HuH-7 (cell line): ENCODE results near the gene DNM2.
"Not testable (repeated sequence)": the region's sequence is repeated elsewhere in the genome, so short reads cannot be mapped to it uniquely, and the experiment has no call there.

ENCODE experiments used
- DNase-seq: peaks from one replicate; pipeline ENCODE4 v3.0.0; 2011; ENCODE audit warnings: low spot score

Gene DNM2

GRCh38 chr19:10838377-10838776 is 120.5 kb downstream of the DNM2 start:
- no peak for DNase-seq

GRCh38 chr19:10839114-10840050 is 121.5 kb downstream of the DNM2 start:
- DNase-seq: no peak

- DNase-seq: no peak
Observed at GRCh38 chr19:10842788-10843187, 124.9 kb downstream of the DNM2 start.

- DNase-seq: no peak
Observed at GRCh38 chr19:10846500-10847202, 128.8 kb downstream of the DNM2 start.

- no peak for DNase-seq
Observed at GRCh38 chr19:10848230-10848856, 130.5 kb downstream of the DNM2 start, which contains the start of gene C19orf38. Gene C19orf38 (plus strand): TSS chr19:10848415. CDS start chr19:10848509, 94 bp downstream.

GRCh38 chr19:10850631-10851030 is 132.8 kb downstream of the DNM2 start:
- no peak for DNase-seq

GRCh38 chr19:10852098-10852800 is 134.4 kb downstream of the DNM2 start:
- no peak for DNase-seq

- DNase-seq: no peak
Observed at GRCh38 chr19:10852941-10853340, 135.1 kb downstream of the DNM2 start.

- no peak for DNase-seq
Observed at GRCh38 chr19:10854350-10855089, 136.6 kb downstream of the DNM2 start.

GRCh38 chr19:10855879-10856522 is 138.1 kb downstream of the DNM2 start:
- no peak for DNase-seq

- not testable (repeated sequence) for DNase-seq
Observed at GRCh38 chr19:10856899-10857298, 139.0 kb downstream of the DNM2 start.

GRCh38 chr19:10858204-10858828 is 140.4 kb downstream of the DNM2 start:
- DNase-seq: no peak

GRCh38 chr19:10861103-10861651 is 143.3 kb downstream of the DNM2 start:
- DNase-seq: peak; percentile 37

GRCh38 chr19:10862561-10863106 is 144.8 kb downstream of the DNM2 start:
- DNase-seq: no peak

GRCh38 chr19:10863107-10863717 is 145.3 kb downstream of the DNM2 start:
- no peak for DNase-seq

GRCh38 chr19:10864538-10864899 is 146.6 kb downstream of the DNM2 start:
- DNase-seq: peak; percentile 88

- no peak for DNase-seq
Observed at GRCh38 chr19:10866495-10866894, 148.6 kb downstream of the DNM2 start.

- no peak for DNase-seq
Observed at GRCh38 chr19:10868872-10869547, 151.1 kb downstream of the DNM2 start.

- not testable (repeated sequence) for DNase-seq
Observed at GRCh38 chr19:10869872-10870311, 152.0 kb downstream of the DNM2 start.
